ENCODE measurements around the gene TSHZ3. TPM values are rescaled to one million over a fixed set of nuclear protein-coding genes. Genes with fewer than 3 reads are reported as not detected.

TSHZ3 gene
- total and polyA plus RNA-seq, 9 of the 15 experiments (the other 6 are each of a cell fraction or from before 2014, with no cell fraction given): 0.03 to 0.13 (median 0.05) TPM; not detected in 5

DNA sequence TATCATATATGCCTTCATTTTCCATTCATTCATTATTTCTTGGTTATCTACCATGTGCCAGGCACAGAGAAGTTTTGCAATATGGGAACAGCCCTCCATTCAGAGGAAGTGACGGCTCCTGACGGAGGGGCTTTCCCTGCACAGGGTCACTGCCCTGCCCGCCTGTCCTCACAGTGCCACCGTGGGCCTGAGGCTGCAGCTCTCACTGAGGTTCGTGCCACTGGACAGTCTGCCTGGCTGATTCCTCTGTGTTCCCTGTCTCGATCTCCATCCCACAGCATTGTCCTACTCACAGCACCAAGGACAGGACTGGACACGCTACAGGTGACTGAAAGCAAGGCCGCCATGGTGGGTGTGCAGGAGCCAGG, 92.7 kb downstream of the TSHZ3 start:
- H3K9me3 ChIP-seq (replicated peaks; ENCODE audit: control insufficient read depth, insufficient read depth, low read depth, low read length): no peaks in the 10 kb centered on the region
- POLR2A ChIA-PET: no interaction called here
- H2AFZ ChIP-seq (ENCODE audit: low read depth, low read length): no peak overlapping the region
- H3K9ac ChIP-seq (ENCODE audit: insufficient read depth in 1 of 2, low read depth in 2 of 2, low read length in 2 of 2): no peak overlapping the region
- no peak overlapping the region for H3K27ac ChIP-seq (ENCODE audit: extremely low read depth, low read depth, low read length)
- WGBS (ENCODE audit: insufficient coverage, low coverage, missing lambda C conversion rate): 1% methylated on average over 8 of the region's 8 CpGs
- TF ChIP-seq, protein P1, sequence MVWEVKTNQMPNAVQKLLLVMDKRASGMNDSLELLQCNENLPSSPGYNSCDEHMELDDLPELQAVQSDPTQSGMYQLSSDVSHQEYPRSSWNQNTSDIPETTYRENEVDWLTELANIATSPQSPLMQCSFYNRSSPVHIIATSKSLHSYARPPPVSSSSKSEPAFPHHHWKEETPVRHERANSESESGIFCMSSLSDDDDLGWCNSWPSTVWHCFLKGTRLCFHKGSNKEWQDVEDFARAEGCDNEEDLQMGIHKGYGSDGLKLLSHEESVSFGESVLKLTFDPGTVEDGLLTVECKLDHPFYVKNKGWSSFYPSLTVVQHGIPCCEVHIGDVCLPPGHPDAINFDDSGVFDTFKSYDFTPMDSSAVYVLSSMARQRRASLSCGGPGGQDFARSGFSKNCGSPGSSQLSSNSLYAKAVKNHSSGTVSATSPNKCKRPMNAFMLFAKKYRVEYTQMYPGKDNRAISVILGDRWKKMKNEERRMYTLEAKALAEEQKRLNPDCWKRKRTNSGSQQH (CRISPR knock-in tag; IDR thresholded peaks at IDR 0.05): no peak
- TF ChIP-seq POLR2A (conservative IDR thresholded peaks at IDR 0.05) (no peak), ETS1 (conservative IDR thresholded peaks at IDR 0.05; ENCODE audit: control insufficient read depth, low read depth, low read length) (no peak), SAFB2 (IDR thresholded peaks at IDR 0.05; ENCODE audit: borderline replicate concordance, low read depth, low read length, severe bottlenecking) (no peak), CBX1 (IDR thresholded peaks at IDR 0.05; ENCODE audit: low read depth) (no peak), PURB (CRISPR knock-in tag; IDR thresholded peaks at IDR 0.05; ENCODE audit: low read depth) (no peak), BCL6 (CRISPR knock-in tag; IDR thresholded peaks at IDR 0.05) (no peak), KAT7 (CRISPR knock-in tag; IDR thresholded peaks at IDR 0.05; ENCODE audit: borderline replicate concordance) (no peak), EZH2 (IDR thresholded peaks at IDR 0.05; ENCODE audit: borderline replicate concordance, low read depth, low read length) (no peak)
- TF ChIP-seq, protein P2, sequence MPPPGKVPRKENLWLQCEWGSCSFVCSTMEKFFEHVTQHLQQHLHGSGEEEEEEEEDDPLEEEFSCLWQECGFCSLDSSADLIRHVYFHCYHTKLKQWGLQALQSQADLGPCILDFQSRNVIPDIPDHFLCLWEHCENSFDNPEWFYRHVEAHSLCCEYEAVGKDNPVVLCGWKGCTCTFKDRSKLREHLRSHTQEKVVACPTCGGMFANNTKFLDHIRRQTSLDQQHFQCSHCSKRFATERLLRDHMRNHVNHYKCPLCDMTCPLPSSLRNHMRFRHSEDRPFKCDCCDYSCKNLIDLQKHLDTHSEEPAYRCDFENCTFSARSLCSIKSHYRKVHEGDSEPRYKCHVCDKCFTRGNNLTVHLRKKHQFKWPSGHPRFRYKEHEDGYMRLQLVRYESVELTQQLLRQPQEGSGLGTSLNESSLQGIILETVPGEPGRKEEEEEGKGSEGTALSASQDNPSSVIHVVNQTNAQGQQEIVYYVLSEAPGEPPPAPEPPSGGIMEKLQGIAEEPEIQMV (tag; conservative IDR thresholded peaks at IDR 0.05; ENCODE audit: low read depth): no peak
- TF ChIP-seq, protein P3, sequence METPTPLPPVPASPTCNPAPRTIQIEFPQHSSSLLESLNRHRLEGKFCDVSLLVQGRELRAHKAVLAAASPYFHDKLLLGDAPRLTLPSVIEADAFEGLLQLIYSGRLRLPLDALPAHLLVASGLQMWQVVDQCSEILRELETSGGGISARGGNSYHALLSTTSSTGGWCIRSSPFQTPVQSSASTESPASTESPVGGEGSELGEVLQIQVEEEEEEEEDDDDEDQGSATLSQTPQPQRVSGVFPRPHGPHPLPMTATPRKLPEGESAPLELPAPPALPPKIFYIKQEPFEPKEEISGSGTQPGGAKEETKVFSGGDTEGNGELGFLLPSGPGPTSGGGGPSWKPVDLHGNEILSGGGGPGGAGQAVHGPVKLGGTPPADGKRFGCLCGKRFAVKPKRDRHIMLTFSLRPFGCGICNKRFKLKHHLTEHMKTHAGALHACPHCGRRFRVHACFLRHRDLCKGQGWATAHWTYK (CRISPR knock-in tag; IDR thresholded peaks at IDR 0.05): no peak
- FAIRE-seq (no peak), DNase-seq (ENCODE audit: extremely low read depth in 1 of 4, low spot score in 3 of 4) (no peak), ATAC-seq (no peak)
- H3K36me3 ChIP-seq (ENCODE audit: control insufficient read depth, insufficient read depth, low read length): no peaks in the 10 kb centered on the region
- BruUV-seq (replicated peaks): no TSS peak
- intact Hi-C loops (cut with micrococcal nuclease): no loop called here
- in situ Hi-C loops (cut with MboI): no loop called here
- H3K4me3 ChIP-seq: no peak overlapping the region
- H4K20me1 ChIP-seq (replicated peaks; ENCODE audit: control insufficient read depth, insufficient read depth, low read length): no peaks in the 10 kb centered on the region
- H3K4me1 ChIP-seq (replicated peaks in 1 of 2; ENCODE audit: control insufficient read depth in 2 of 2, insufficient read depth in 2 of 2, low read length in 2 of 2): no peaks in the 10 kb centered on the region
- peaks cover 0 to 22% of the 10 kb centered on the region in 2 experiments; a peak in 2 of 5 replicates for H3K27me3 ChIP-seq (ENCODE audit: control insufficient read depth in 2 of 2, insufficient read depth in 2 of 2, low read length in 2 of 2)
- no peak overlapping the region for H3K4me2 ChIP-seq (ENCODE audit: insufficient read depth, low read length)
- CTCF ChIA-PET (ENCODE audit: low intra/inter-chr PET ratio): no interaction called here
- no peaks in the 10 kb centered on the region for H3K9me1 ChIP-seq (ENCODE audit: control insufficient read depth, insufficient read depth, low read length)
- H3K79me2 ChIP-seq (ENCODE audit: control insufficient read depth, insufficient read depth, low read length): no peaks in the 10 kb centered on the region

All from K562 (cell line).